ENCODE measurements around the gene PDE4D. TPM values are rescaled to one million over a fixed set of nuclear protein-coding genes. Genes with fewer than 3 reads are reported as not detected.

Gene PDE4D
- total RNA-seq, 1 experiment from 2014 or later = 32.5 TPM

DNA sequence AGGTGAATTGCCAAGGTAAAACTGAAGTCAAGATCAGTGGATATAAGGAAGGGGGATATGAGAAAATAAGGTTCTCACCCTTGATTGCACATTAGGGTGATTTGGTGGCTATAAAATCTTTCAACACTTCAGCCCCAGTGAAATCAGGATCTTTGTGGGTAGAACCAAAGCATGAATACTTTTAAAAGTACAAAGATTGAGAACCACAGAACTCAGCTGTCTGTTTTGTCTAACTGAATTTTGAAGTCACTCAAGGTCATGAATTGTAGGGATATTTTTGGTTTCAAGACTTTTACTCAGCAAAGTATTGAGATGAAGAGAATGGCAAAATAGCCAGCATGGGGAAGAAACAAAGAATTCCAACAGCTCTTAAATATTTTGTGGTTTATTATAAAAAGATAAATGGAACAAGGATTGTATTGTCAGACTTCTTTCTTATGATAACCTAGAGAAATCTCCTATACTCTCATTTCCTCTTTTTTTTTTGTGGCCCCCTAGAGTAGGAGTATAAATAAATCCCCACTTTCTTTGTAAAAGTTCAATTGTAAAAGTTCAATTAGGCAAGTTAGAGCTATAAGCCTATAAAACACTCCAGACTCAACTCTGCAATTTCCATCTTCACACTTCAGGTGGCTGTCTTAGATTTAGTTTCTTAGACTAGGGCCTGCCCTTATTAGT is 272.9 kb downstream of the PDE4D start:
- no peak overlapping the region for H3K4me3 ChIP-seq
- H3K4me1 ChIP-seq = no peaks in the 10 kb centered on the region
- no peak for DNase-seq
- H3K27me3 ChIP-seq = no peaks in the 10 kb centered on the region
- 0 out of 2 replicates have a peak, but pooled peaks cover 3% of the 10 kb centered on the region for H3K36me3 ChIP-seq
- no peaks in the 10 kb centered on the region for H3K9me3 ChIP-seq (replicated peaks)
- no peak overlapping the region for H3K27ac ChIP-seq

GRCh38 chr5:59618644-59619043 is 274.9 kb downstream of the PDE4D start:
- Histone ChIP-seq H3K27me3 (no peaks in the 10 kb centered on the region), H3K9me3 (replicated peaks) (no peaks in the 10 kb centered on the region), H3K27ac (no peak overlapping the region), H3K4me1 (no peaks in the 10 kb centered on the region), H3K36me3 (0 out of 2 replicates have a peak, but pooled peaks cover under 1% of the 10 kb centered on the region), H3K4me3 (no peak overlapping the region)
- DNase-seq = no peak

DNA sequence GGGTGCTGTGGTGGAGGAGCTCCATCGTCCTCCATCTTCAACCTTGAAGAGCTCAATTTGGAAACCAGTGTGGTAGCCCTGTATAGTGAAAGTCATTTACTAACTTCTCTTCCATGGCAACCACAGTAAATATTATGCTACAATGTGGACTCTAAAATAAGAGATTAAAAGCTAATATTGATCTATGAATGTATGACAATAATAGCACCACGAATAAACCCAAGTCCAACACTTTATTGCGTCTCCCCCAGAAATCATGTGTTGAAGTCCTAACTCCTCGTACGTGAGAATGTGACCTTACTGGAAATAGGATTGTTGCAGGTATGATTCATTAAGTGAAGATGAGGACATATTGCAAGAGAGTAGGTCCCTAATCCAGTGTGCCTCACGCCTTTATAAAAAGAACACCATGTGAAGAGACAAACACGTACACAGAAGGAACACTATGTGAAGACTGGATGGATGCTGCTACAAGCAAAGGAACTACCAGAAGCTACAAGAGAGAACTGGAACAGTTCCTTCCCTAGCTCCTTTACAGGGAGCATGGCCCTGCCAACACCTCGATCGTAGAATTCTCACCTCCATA is 276.2 kb downstream of the PDE4D start:
- no peak overlapping the region for H3K4me3 ChIP-seq
- H3K27me3 ChIP-seq = no peaks in the 10 kb centered on the region
- H3K4me1 ChIP-seq = no peaks in the 10 kb centered on the region
- H3K27ac ChIP-seq = no peak overlapping the region
- H3K9me3 ChIP-seq (replicated peaks) = no peaks in the 10 kb centered on the region
- DNase-seq = no peak
- H3K36me3 ChIP-seq = no peaks in the 10 kb centered on the region

DNA sequence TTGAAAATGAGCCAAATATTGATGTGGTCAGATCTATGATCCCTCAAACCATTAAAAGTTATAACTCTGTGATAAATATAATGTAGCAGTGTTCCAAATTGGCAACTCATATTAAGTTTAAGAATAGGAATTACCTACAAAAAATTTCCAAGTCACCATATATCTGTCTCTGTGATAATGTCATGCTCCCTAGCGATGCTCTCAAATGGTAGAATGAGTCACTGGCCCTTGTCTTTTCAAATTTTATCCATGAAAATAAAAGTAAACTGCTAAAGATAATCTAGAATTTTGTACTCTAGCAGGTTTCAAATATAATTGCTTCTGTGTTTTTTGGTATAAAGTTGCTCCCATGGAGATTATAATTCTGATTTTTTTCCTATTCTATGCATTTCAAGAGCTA is 277.1 kb downstream of the PDE4D start:
- Histone ChIP-seq H3K27ac (no peak overlapping the region), H3K4me1 (no peaks in the 10 kb centered on the region), H3K27me3 (no peaks in the 10 kb centered on the region), H3K36me3 (no peaks in the 10 kb centered on the region), H3K4me3 (no peak overlapping the region), H3K9me3 (replicated peaks) (no peaks in the 10 kb centered on the region; the same call in 1 of the 2 replicates)
- no peak for DNase-seq

GRCh38 chr5:59615272-59615671 is 278.3 kb downstream of the PDE4D start:
- Histone ChIP-seq H3K4me1 (no peaks in the 10 kb centered on the region), H3K4me3 (no peak overlapping the region), H3K27ac (no peak overlapping the region), H3K36me3 (no peaks in the 10 kb centered on the region), H3K27me3 (no peaks in the 10 kb centered on the region), H3K9me3 (replicated peaks) (no peaks in the 10 kb centered on the region; the same call in 1 of the 2 replicates)
- DNase-seq = no peak

- no peaks in the 10 kb centered on the region for H3K27me3 ChIP-seq
- H3K27ac ChIP-seq = no peak overlapping the region
- no peaks in the 10 kb centered on the region; the same call in 1 of the 2 replicates for H3K9me3 ChIP-seq (replicated peaks)
Measured at GRCh38 chr5:59609501-59610265, 283.8 kb downstream of the PDE4D start.

DNA sequence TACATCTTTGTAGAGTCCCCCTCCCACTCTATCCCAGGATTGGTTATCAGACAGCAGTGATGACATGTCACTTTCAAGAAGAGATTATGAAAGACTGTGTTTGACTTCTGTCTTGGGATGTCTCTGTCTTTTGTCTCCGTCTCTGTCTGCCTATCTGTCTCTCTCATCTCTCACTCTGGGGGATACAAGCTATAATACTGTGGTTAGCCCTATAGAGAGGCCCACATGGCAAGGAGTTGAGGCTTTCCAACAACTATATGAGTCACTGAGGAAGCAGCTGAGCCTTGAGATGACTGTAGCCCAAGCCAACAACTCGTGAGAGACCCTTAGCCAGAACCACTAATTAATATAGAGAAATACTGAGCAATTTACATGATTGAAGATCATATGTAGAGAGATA is 284.8 kb downstream of the PDE4D start:
- peak; percentile 4 to 22 for DNase-seq
- H3K4me3 ChIP-seq = no peak overlapping the region

More at GRCh38 chr5:59609501-59610265, 283.8 kb downstream of the PDE4D start:
- peaks cover 7% of the 10 kb centered on the region for H3K4me1 ChIP-seq
- DNase-seq = no peak
- no peaks in the 10 kb centered on the region for H3K36me3 ChIP-seq
- no peak overlapping the region for H3K4me3 ChIP-seq

GRCh38 chr5:59607138-59607765 is 286.3 kb downstream of the PDE4D start:
- Histone ChIP-seq H3K9me3 (replicated peaks) (no peaks in the 10 kb centered on the region; the same call in 1 of the 2 replicates), H3K4me3 (no peak overlapping the region), H3K4me1 (peaks cover 7% of the 10 kb centered on the region), H3K27ac (no peak overlapping the region), H3K36me3 (no peaks in the 10 kb centered on the region), H3K27me3 (no peaks in the 10 kb centered on the region)
- no peak for DNase-seq

More for the DNA sequence above, 284.8 kb downstream of the PDE4D start:
- H3K4me1 ChIP-seq = peaks cover 7% of the 10 kb centered on the region
- no peak overlapping the region for H3K27ac ChIP-seq
- no peaks in the 10 kb centered on the region for H3K27me3 ChIP-seq
- no peaks in the 10 kb centered on the region for H3K36me3 ChIP-seq
- H3K9me3 ChIP-seq (replicated peaks) = no peaks in the 10 kb centered on the region; the same call in 1 of the 2 replicates

GRCh38 chr5:59605915-59606314 is 287.6 kb downstream of the PDE4D start:
- Histone ChIP-seq H3K4me3 (no peak overlapping the region), H3K9me3 (replicated peaks) (no peaks in the 10 kb centered on the region; the same call in 1 of the 2 replicates), H3K27me3 (no peaks in the 10 kb centered on the region), H3K27ac (no peak overlapping the region), H3K36me3 (no peaks in the 10 kb centered on the region), H3K4me1 (peaks cover 9% of the 10 kb centered on the region)
- DNase-seq = no peak

- no peaks in the 10 kb centered on the region for H3K36me3 ChIP-seq
Measured at GRCh38 chr5:59604111-59604510, 289.4 kb downstream of the PDE4D start.

DNA sequence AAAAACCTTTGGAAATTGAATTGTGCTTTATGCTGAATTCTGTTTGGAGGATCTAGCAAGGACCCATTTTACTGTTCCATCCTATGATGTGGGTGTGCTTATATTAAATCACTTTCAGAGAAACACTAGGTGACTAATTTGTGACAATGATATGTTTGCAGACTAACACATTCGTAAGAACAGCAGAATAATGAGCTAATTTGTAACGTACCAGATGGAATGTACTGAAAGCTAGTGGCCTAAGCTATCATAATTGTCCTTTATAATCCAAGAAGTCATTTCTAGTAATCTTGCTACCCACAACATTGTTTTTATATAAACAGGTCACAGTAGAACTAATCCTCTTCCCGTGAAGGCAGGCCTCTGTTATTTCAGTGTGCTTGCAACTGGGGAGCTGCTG is 292.5 kb downstream of the PDE4D start:
- peaks cover 14% of the 10 kb centered on the region for H3K4me1 ChIP-seq
- H3K27ac ChIP-seq = no peak overlapping the region
- no peaks in the 10 kb centered on the region for H3K9me3 ChIP-seq (replicated peaks)
- H3K27me3 ChIP-seq = no peaks in the 10 kb centered on the region
- H3K4me3 ChIP-seq = no peak overlapping the region
- no peaks in the 10 kb centered on the region for H3K36me3 ChIP-seq
- DNase-seq = peak; percentile 24 to 49

More at GRCh38 chr5:59604111-59604510, 289.4 kb downstream of the PDE4D start:
- no peak for DNase-seq
- Histone ChIP-seq H3K27me3 (no peaks in the 10 kb centered on the region), H3K4me3 (no peak overlapping the region), H3K4me1 (peaks cover 11% of the 10 kb centered on the region), H3K27ac (no peak overlapping the region), H3K9me3 (replicated peaks) (no peaks in the 10 kb centered on the region)

- no peak for DNase-seq
- H3K9me3 ChIP-seq (replicated peaks) = no peaks in the 10 kb centered on the region
- H3K4me3 ChIP-seq = no peak overlapping the region
- H3K36me3 ChIP-seq = no peaks in the 10 kb centered on the region
- no peak overlapping the region for H3K27ac ChIP-seq
- H3K4me1 ChIP-seq = peaks cover 14% of the 10 kb centered on the region
- H3K27me3 ChIP-seq = no peaks in the 10 kb centered on the region
Measured at GRCh38 chr5:59600153-59600552, 293.4 kb downstream of the PDE4D start.

- no peak overlapping the region for H3K27ac ChIP-seq
- no peaks in the 10 kb centered on the region for H3K36me3 ChIP-seq
- DNase-seq = no peak
- H3K9me3 ChIP-seq (replicated peaks) = no peaks in the 10 kb centered on the region
- H3K4me1 ChIP-seq = peaks cover 14% of the 10 kb centered on the region
- no peak overlapping the region for H3K4me3 ChIP-seq
- H3K27me3 ChIP-seq = no peaks in the 10 kb centered on the region
Measured at GRCh38 chr5:59599729-59600128, 293.8 kb downstream of the PDE4D start.

- H3K27ac ChIP-seq = no peak overlapping the region
- no peaks in the 10 kb centered on the region for H3K36me3 ChIP-seq
- no peaks in the 10 kb centered on the region for H3K9me3 ChIP-seq (replicated peaks)
- no peak for DNase-seq
- no peak overlapping the region for H3K4me3 ChIP-seq
- H3K4me1 ChIP-seq = peaks cover 14% of the 10 kb centered on the region
- no peaks in the 10 kb centered on the region for H3K27me3 ChIP-seq
Measured at GRCh38 chr5:59598547-59598874, 295.0 kb downstream of the PDE4D start.

Data from SJCRH30 (cell line).